Measurements from ENCODE around the gene TCFL5.

TCFL5 gene

DNA sequence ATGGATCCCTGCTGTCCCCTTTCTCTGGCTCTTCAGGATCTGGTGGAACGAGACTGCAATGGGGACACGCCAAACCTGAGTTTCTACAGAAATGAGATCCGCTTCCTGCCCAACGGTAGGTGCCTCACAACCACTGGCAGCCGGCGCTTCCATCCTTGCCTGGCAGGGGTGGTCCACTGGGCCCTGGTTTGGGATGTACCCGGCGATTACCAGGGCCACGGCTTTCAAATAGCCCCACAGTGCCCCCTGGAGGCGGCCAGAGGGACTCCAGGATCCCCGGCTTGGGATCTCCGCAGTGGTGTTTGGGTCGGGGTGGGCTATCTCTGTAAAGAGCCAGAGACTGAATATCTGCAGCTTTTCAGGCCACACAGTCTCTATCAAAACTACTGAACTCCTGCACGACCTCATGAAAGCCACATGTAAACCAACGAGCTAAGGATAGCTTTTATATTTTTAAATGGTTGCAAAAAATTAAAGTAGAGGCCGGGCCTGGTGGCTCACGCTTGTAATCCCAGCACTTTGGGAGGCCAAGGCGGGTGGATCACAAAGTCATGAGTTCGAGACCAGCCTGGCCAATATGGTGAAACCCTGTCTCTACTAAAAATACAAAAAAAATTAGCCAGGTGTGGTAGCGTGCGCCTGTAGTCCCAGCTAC is 53.3 kb downstream of the TCFL5 start:
- DNase-seq: peak; percentile 45 to 67 (median 56)

DNA sequence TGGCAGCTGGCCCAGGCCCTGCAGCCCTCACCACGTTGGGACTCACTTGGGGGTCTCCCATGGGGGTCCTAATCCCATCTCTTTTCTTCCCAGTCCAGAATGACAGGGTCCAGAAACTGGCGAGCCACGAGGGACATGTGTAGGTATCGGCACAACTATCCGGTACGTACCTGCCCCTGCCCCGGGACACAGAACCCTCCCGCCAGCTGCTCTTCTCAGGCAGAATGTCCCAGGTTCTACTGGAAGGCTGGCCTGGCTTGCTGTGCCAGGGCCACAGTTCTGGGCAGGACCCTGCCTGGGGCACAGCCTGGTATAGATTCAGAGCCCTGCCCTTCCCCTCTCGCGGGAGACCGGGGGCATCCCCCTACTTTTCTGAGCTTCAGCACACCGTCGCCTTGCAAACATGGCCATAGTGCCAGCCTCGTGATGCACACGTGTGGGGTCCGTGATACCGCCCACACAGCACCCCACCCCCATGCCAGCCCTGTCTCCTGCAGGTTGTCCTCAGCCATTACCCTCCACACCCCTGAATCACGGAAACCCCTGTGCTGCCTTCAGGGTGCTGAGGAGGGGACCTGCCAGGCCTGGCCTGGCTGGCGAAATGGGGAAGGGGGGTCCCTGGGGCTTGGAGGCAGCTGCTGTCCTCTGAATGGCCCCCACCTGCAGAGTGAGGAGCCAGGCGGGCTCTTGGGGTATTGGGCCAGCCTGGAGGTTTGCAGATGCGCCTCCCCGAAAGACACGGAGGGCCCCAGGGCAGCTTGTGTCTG is 54.0 kb downstream of the TCFL5 start:
- no peak for DNase-seq

DNA sequence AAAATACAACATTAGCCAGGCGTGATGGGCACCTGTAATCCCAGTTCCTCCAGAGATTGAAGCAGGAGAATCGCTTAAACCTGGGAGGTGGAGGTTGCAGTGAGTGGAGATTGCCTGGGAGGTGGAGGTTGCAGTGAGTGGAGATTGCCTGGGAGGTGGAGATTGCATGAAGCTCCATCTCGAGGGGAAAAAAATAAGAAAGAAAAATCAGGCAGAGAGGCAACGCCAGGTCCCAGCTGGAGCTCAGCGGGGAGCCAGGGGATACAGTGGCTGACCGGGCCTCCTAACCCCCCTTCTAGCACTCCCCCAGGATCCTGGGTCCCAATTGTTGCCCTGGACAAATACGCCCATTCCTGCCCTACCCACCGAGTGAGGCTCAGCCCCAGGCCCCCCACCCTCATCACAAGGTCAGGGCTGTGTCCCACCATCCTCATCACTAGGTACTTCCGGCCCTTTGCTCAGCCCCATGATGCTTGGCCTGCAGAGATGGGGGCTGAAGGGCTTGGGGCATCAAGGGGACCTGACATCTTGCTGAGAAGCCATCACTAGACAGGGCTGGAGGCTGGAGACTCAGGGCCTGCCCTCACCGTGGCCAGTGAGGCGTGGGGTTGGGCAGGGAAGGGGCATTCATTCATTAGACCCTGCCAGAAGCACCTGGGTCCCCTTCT is 55.1 kb downstream of the TCFL5 start:
- DNase-seq: no peak

DNA sequence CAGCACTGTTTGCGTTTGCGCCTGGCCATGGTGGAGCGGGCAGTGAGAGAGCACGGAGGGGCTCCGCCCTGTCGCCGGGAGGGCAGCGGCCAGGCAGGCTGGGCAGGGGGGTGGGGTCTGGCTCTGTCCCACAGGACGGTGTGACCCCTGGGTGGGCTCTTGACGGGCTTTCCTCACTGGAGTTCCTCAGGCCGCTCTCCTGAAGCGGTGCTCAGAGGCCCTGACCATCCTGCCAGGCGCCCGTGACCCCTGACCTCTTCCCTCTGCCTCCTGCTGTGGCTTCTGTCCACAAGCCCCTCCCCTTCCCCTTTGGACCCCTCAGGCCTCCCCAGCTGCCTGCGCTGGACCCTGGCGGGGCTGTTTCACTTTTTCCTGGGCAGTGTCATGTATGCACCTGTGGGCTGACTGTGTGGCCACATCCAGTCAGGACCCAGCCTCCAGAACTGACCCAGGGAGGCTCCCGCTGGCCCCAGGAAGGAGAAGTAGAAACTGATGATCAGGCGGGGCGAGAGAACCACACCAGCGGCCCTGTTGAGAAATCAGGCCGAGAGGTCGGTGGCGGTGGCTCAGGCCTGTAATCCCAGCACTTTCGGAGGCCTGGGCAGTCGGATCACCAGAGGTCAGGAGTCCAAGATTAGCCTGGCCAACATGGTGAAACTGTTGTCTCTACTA is 55.8 kb downstream of the TCFL5 start:
- DNase-seq: no peak

DNA sequence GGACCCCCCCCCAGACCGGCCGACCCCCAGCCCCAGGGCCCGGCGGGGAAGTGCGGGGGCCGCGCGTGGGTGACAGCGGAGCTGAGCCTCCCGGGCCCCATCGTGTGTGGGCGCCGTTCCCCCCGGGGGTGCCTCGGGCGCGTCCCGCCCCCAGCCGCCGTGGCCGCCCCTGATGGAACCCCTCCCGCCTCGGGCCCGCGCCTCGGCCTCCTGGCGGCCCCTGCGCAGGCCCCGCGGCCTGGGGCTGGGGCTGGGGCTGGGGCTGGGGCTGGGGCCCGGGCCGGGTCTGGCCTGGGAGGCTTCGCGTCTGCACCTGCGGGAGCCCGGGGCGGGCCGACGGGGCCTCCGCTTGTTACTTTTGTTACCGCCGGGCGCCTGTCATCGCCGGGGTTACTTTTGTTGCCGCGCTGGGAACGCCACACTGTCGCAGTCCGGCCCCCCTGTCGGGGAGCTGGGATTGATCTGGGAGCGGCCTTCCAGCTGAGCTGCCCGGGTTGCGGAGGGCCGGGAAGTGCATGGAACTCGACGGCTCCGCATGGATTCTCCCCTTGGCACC is 56.4 kb downstream of the TCFL5 start:
- no peak for DNase-seq

DNA sequence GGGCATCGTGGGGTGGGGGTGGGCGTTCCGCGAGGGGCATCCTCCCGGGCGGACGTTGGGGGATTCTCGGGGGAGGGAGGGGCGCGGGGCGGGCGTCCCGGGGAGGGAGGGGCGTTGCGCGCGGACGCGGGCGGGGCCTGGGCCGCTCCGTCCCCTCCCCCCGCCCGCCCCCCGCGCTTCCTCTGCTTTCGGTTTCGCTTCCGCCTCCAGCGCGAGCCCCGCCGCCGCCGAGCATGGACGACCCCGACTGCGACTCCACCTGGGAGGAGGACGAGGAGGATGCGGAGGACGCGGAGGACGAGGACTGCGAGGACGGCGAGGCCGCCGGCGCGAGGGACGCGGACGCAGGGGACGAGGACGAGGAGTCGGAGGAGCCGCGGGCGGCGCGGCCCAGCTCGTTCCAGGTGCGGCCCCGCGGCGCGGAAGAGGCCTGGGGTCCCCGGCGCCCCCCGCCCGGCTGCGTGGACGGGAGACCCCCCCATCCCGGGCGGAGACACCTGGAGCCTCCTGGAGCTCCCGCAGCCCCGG is 56.9 kb downstream of the TCFL5 start, which contains the start of gene OGFR:
TSS of gene OGFR (plus strand) at position 209 of the 528 bp plus-strand sequence. CDS start at position 234, 25 bp downstream.
- DNase-seq: peak; percentile 62 to 70 (median 66)

DNA sequence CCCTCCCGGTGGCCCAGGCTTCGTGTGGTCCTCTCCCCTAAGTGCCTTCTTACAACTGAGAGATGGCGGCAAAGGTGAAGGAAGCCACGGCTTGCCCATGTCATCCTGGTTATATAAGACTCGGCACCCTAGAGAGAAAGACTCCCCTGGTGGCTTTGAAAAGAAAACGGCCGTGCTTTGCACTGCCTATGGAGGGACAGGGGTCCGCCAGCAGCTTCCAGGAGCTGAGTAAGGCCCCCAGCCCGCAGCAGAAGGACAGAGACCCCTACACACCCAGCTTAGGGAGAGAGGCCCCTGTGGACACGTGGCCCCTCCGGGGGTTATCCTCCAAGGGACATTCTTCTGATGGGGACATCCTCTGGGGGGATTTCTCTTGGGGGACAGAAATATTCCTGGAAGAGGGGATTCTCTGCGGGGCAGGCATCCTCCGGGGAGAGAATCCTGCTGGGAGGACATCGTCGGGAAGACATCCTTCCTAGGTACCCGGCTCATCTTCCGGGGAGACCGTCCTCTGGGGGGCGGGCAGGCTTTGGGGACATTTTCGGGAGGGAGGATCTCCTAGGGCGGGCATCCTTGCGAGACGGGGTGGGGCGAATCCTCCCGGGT is 57.5 kb downstream of the TCFL5 start:
- no peak for DNase-seq

DNA sequence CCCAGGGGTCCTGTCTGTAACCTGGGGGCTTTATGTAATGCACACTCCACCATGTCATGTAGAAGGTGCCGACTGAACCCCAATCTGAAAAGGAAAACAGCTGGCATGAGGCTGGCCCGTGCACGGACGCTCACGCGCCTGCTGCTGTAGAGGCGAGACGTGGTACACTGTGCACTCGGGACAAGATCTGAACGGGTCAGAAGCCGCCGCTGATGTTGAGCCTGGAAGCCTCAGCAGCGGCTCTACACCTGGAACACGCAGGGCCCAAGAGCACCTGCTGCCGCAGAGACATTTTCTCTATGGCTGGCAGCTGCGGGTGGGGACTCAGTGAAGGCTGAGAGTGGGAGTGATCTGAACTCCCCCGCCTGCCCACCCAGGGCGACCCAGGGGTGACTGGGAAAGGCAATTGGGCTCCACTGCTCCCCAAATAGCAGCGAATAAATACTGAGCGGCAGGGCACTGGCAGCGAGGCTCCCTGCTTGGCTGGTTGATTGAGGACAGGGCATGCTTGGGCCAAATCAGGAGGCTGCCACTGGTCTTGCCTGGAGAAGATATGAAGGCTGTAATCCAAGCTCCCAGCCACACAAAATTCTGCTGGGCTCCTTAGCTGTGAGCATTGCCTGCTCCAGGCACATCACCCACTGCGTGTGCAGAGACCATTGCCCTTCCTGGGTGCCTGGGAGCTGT is 59.5 kb downstream of the TCFL5 start:
- DNase-seq: no peak

DNA sequence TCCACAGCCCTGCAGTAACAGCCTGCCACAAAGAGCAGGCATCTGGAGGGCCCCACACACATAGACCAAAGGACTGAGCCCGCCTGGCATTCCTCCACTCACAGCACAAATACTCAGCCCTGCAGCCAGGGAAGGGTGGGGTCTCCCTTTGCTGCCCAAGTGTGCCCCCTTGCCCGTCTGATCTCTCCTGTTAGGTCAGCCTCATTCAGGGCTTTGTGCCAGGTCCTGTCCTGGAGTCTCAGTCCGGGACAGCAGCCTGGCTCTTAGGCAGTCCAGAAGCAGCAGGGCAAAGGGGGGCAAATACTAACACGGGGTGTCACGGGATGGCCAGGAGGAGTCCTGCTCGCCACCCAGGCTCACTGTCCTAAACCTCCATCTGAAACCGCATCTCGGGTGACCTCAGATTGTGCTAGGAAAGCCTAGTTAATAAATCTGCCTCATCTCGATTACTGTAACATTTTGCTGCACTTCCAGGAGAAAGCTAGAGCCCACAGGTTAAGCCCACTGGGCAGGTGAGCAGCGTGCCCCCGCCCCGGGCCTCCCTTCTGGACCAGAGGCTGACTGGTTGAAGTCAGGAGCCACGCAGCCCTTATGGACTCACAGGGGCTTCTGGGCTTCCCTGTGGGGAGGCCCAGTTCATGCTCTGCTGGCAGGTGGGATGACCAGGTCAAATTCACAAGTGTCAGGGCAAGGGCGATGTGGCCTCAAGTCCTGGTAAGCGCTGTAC is 60.2 kb downstream of the TCFL5 start:
- no peak for DNase-seq

DNA sequence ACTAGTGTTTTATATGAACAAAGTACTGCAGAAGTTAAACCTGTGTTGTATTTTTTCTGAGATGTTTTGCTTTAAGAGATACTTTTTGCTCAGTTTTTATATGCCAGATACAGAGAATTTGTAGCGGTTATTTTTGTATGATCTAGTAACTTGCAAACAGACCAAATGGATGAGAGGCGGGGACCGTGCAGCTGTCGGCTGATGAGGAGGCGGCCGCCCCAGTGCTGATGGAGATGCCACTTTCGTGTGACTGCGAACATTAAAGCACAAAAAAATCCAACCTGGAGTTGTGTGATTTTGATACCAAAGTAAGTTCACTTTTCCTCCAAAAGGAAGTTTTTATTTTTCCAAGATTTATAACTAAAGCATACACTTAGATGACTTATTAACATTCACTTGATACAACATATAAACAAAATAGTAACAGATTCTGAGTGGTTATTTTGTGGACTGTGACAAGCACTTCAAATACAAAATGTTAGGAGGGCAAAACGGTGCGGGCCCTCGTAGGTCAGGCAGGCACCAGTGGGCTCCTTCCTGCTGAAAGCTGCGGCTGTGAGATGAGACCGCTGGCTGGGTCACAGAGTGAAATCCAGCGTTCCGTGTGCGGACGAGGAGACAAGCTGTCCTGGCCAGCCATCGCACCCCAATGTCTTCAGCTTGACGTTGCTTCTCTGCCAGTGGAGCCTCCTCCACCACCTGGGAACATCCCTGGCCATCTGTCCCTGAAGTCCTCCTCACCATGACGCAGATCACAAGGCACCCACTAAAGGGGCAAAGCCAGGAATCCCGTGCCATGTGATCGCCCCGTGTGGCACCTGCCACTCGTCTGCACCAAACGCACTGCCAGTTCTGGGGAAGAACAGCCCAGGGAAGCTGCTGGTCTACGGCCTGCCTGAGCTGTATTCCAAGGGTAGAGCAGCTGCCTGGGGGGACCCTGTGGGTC is 61.0 kb downstream of the TCFL5 start:
- DNase-seq: no peak

DNA sequence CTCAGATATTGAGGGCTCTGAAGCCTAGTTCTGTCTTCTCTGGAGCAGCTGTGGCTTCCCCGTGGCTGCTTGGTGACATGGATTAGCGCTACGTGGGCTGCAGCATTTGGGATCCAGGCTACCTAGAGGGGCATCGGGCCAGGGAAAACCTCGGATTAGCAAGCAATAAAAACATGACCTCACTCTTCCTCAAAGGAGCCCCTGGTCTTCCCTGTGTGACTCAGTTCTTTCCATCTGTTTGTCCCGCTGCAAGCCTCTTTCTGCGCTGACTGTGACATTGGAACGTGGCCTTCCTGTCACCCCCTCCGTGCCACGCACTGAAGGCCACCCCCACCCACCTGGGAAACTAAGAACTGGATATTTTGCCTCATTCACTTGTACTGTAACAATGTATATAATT is 61.7 kb downstream of the TCFL5 start:
- DNase-seq: no peak

DNA sequence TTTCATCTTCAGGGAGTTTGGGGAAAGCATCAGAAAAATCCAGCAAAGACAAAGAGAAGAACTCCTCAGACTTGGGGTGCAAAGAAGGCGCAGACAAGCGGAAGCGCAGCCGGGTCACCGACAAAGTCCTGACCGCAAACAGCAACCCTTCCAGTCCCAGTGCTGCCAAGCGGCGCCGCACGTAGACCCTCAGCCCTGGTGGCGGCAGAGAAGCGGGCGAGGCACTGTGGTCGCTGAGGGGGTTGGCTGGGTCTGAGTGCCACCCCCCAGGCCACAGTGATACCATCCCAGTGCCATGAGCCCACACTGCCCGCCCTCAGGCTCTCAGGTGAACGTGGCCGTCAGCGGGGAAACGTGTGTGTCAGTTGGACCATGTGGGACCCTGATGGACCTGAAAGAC is 62.2 kb downstream of the TCFL5 start:
- DNase-seq: no peak

DNA sequence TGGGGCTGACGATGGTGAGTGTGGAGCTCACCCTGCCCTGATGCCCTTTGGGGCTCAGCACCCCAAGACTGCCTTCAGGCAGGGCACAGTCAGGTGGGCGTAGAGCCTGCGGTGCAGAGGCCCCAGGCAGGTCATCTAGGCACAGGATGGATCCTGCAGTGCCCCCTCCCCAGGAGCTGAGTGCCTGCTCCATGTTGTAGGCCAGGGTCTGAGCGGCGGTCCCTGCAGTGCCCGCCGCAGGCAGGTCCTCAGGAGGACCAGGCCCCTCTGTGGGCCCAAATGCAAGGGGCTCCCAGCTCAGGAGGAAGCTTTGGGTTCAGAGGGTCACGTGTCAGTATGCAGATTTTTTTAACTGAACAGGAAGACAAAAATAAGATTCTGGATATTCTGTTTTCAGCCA is 62.6 kb downstream of the TCFL5 start:
- DNase-seq: no peak

DNA sequence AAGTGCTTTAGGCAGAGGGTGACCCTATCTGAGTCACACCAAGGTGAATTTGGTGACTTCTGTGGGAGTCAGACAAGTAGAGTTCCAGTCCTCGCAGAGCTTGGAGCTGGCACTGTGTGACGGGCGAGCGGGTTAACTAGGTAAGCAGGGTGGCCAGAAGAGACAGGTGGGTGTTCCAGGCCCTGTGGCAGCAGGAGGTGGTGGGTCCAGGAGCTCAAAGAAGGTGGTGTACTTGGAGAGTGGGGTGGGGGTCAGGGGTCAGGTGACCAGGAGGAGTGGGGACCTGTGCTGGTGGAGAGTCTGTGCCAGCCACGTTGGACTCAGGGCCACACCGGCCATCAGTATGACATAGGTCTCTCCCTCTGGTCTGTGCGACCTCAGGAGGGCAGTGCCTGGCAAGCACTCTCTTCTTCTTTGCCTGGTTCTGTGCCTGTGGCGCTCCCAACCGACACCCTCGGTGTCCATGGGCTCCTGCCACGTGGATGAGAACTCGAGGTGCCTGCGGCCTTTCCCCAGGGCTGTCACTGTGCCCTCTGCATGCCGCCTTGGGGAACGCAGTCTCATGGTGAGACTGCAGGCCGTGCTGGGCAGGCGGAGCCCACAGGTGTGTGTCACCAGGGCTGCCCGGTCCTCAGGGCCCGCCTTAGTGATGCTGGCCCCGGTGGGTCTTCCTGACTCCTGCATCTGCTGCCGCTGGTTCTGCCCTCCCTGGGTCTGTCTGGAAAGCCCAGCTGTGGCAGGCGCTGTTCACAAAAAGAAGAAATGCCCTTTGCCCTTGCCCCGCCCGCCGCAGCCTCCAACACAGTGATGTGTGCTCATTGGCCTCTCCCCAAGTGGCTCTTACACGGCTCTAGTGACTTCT is 63.7 kb downstream of the TCFL5 start:
- DNase-seq: no peak

DNA sequence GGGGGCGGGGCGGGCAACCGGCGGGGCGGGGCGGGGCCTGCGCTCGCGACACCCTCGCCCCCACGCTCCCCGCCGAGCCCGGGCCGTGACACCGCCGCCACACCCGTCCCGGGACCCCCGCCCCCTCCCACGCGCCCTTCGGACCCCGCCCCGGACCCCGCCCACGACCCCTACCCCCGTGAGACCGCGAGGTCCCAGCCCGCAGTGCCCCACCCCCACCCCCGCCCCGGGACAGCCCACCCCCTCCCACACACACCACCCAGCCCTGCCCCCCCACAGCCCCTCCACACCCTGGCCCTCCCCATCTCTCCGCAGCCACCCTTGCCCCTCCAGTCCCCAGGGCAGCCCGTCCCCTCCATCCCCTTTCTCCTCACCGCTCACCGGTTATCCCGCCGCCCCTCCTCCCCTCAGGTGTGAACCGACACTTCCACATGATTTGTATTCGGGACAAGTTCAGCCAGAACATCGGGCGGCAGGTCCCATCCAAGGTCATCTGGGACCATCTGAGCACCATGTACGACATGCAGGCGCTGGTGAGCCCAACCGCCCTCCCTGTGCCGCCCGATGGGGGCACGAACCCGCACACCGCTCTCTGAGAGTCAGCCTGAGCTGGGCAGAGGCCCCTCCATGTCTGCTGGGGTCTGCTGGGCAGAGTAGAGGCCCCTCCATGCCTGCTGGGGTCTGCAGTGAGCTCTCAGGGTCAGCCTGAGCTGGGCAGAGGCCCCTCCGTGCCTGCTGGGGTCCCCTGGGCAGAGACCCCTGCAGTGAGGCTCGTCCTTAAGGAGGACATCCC is 64.7 kb downstream of the TCFL5 start:
- no peak for DNase-seq

DNA sequence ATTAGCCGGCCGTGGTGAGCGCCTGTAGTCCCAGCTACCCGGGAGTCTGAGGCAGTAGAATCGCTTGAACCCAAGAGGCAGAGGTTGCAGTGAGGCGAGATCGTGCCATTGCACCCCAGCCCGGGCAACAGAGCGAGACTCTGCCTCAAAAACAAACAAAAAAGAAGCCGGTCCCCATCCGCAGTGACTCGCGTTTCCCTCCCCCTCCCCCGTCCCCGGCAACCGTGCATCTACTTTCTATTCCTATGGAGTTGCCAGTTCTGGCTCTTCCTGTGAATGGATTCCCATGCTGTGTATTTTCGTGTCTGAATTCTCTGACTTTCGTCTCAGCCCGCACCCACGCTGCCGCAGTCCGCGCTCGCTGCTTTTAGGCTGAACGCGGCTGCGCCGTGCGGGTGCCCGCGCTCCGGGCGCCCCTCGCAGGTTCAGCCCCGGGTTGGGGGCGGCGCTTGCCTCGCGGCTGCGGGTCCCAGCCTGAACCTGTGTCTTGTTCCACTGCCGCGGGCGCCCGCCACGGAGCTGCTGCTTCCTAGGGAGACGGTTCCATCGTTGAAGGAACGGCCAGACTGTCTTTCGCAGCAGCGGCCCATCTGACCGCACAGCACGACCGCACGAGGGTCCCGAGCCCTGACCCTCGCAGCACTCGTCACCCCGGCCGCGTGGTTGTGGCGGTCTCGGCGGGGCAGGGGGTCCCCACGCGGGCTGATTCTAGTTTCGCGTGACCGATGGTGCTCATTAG is 66.4 kb downstream of the TCFL5 start:
- DNase-seq: peak; percentile 31 to 49 (median 44)
